Stimulated activated CD4-positive, alpha-beta T cell treated with anti-CD3 and anti-CD28 coated beads, Interleukin-1b, Interleukin-23, amount 100 ng/mL, for 4 hours (primary cell): ENCODE measurements around the gene GBX1.

Source experiments
- DNase-seq, 2 donors: peaks; one replicate each; pipeline ENCODE4 v3.0.0-alpha.2; 2020; ENCODE audit warnings: low read depth in 2 of 2

Gene GBX1

DNA sequence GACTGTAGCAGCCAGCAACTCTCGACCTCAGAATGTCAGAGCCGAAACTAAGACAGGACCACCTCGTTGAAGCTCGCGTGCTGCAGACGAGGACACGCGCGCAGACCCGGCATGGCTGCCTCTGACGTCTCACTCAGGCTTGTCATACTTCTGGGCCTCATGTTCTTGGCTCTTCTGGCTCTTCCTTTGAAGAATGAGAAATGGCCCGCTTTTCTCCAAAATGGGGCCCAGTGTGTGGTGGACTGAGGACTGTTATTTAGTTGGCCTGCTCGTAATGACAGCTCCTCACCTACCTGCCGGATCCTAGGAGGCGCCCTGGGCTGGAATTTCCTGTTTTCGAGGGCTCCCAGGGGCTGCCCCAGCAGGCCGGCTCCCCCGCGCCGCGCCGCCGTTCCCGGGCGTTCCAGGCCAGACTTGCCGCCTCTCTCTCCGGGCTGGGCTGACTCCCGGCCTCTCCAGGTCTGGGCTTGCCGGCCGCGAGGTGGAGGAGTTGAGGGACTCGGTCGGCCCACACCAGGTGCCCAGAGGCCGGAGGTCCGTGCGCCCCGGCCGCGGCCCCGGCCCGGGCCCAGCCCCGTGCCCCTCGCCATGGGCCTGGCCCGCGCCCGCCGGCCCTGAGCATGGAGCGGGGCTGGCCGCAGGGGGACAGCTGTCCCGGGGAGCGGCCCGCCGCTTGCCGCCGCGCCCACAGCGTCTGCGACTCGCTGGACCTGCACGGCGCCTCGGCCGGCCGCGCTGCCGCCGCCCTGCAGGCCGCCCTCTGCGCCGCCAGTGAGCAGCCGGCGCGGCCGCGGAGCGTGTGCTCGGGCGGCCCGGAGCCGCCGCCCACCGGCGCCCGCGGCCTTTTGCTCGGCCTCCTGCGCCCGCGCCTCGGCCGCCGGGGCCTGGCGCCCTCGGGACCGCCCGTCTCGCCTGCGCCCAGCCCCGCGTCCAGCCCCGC is 53.1 kb downstream of the GBX1 start:
- DNase-seq, result no peak

DNA sequence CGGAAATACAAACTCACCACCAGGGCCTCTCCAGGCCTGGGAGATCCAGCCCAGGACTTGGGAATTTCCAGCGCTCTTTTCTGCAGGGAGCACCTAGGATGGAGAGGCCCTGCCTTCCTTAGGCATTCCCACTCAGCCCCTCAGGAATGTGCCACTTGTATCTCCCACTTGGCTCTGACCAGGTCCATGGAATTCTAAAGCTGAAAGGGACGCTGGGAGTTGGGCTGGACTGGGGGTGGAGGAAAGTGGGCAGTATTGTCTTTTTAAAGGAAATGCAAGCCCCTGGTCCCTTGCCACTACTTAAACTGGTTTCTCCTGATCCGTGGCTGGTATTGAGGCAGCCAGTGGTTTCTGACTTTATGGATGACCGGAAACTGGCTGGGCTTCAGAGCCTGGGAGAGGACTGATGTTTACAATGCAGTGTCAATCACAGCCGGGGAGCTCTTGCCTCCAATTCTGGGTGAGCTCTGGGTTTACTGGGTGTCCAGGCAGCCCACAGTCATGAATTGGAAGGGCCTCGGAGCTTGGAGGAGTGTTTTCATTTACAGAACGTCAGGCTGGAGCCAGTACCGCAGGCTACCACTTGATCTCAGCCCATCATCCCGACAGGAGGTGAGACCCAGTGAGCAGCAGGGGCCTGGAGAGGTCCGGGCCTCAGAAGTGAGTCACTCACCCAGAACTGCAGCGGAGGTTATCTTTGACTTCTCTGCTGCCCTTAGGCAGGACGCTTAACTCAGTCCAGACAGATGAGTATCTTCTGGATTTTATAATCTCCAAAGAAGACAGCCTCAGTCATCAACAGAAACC is 53.9 kb downstream of the GBX1 start:
- DNase-seq, result no peak

DNA sequence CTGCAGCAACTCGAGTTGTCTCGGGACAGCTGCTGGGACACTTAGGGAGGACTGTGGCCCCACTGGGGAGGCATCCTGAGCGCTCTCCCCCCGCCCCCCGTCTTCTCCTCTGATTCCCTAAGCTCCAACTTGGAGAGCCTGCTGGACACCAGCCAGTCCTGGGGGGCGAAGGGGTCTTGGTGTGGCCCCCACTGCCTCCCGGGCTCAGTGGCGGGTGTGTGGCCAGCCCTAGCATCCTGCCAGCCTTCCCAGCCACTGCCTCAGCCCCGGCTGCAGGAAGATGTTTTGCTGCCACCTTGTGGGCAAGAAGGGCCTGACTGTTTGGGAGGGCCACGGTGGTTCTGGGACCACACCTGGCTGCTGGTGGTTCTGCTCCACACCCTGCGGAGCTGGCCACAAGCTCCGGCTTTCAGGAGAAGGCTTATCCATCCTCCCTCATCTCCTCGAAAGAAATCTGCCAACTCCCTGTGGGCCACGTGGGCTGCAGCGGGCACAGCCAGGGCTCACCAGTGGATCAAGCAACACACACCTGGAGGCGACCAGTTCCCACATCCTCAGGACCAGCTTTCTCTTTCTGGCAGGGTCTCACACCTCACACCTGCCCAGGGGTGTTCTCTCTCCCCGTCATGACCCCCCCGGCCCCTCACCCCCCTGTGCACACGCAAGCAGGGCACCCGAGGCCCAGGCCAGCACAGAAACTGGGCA is 56.4 kb downstream of the GBX1 start:
- DNase-seq, result peak; percentile 60 to 72

DNA sequence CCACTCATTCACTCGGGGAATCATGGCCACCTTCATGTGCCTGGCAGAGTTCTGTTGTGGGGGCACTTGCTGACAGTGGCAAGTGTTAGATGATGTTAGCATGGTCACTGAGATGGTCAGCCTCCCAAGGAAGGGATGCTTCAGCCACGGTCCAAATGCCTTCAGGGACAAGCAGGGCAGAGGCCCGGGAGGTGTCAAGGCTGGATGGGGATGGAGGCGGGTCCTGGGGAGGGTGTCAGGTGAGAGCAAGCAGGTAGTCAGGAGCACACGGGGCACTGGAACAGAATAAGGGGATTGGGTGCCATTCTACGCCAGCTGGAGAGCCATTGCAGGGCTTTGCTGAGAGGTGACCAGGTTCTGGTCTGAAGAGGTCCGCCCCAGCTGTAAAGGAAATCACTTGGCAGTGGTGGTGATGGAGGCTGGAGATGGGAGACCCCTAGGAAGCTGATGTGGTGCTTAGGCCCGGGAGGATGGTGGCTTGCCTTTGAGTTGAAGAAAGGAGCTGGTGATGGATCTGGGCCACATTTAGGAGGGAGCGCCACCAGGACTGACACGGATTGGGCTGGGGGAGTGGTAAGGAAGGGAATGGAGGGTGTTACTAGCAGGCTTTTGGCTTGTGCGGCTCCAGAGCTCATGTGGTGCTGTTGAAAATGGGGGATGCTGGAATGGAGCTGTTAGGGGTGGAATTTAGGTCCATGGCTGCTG is 57.1 kb downstream of the GBX1 start:
- DNase-seq, result no peak

DNA sequence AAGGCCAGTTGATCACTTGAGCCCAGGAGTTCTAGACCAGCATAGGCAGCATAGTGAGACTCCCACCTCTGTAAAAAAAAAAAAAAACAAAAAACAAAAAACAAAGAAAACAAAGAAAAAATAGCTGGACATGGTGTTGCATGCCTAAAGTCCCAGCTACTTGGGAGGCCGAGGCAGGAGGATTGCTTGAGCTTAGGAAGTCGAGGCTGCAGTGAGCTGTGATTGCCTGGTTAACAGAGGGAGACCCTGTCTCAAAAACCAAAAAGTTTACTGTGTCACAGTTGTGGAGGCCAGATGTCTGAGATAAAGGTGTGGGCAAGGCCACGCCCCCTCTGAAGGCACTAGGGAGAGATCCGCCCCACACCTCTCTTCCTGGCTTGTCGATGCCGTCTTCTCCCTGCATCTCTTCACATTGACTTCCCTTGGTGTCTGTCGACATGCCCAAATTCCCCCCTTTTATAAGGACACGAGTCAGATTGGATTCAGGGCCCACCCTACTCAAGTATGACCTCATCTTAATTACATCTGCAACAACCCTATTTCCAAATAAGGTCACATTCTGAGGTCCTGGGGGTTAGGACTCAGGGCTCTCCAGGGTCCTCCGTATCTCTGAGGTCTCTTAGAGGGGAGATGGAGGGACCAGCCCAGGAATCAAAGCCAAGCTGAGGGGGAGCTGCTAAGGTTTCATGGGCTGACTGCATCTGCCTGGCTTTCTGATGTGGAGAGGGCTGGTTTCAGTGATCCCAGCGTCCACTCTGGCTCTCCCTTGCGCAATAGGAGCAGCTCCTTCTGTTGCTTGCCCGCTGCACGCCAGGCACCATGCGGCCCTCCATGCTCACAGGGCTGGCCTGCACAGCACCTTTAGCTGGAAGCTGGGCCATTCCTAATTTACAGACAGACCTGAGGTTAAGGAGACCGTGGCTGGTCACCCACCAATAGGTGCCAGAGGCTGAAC is 58.1 kb downstream of the GBX1 start:
- no peak for DNase-seq

DNA sequence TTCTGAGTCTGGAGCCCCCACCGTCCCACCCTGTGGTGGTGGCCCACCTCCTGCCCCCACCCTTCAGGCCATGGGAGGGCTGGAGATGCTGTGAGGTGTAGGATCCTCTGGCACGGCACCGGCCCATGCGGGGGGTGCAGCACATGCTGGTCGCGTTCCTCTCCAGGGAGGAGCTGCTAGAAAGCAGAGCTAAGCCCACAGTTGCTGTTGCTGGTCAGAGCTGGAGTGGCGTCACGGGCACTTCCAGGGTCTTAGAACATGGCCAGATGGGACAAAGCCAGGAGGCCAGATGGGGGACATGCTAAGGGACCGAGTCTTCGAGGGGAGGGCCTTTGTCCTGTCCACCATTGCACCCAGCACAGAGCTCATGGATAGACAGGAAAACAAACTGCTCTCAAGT is 59.6 kb downstream of the GBX1 start:
- DNase-seq, result no peak

DNA sequence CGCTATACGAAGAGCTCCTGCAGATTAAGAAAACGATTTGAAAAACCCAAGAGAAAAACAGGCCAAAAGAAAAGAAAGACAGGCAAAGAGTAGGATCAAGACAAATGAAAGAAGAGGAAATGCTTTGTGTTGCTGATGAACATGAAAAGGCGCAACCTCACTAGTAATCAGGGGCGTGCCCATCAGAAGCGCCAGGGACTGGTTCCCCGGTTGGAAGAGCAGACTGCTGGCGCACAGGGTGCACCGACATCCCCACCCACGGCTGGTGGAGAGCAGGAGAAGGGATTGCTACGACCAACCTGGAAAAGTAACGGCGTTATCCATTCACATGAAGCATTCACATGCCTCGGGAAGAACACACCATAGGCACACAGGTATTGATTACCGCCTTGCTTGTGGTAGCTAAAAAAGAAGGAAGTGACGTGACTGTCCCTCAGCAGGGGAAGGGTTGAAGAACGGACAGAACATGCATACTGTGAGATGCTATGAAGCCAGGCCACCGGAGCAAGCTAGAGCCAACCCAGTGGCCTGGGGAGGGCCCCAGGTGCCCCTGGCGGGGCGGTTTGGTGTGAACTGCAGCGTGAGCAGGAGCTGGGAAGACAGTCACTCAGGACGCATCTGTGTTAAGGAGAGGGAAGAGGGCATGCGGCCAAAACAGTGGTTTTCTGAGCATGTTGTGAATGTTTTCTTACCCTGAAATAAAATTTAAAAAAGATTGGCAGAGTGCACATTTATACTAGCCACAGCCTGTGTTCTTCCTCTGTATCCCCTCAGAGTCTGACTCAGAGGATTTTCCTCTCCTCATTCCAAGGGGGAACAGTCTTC is 62.9 kb downstream of the GBX1 start:
- no peak for DNase-seq

DNA sequence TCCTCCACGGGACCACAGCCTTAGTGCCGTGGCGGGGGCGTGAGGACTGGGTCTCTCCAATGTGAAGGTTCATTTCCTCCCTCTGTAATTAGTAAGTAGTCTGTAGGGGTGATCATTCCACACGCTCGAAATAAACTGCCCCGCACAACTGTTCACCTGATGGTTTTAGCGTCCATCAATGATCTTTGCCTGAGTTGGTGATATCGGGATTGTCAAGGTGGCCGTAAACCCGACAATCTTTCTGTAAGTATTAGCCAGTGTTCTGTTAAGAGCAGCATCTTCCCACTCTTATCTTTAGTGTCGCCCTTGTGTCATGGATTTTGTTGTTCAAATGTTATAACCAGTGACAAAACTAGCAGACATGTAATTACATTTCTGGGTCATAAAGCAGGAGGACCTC is 63.5 kb downstream of the GBX1 start:
- DNase-seq, result no peak

DNA sequence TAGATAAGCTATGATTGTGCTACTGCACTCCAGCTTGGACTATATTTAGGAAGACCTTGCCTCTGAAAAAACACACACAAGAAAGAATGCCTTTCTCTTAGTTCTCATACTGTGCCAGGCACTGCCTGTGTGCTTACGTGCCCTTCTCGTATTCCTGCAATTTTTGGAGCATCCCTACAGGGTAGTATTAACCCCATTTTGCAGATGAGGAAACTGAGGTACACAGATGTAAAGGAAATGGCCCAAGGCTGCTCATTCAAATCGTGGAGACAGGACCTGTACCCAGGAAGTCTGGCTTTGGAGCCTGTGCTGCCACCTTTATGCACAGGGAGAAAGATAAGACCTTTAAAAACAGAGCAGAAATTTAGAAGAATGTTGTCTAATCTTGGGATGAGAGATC is 64.5 kb downstream of the GBX1 start:
- DNase-seq, result no peak

DNA sequence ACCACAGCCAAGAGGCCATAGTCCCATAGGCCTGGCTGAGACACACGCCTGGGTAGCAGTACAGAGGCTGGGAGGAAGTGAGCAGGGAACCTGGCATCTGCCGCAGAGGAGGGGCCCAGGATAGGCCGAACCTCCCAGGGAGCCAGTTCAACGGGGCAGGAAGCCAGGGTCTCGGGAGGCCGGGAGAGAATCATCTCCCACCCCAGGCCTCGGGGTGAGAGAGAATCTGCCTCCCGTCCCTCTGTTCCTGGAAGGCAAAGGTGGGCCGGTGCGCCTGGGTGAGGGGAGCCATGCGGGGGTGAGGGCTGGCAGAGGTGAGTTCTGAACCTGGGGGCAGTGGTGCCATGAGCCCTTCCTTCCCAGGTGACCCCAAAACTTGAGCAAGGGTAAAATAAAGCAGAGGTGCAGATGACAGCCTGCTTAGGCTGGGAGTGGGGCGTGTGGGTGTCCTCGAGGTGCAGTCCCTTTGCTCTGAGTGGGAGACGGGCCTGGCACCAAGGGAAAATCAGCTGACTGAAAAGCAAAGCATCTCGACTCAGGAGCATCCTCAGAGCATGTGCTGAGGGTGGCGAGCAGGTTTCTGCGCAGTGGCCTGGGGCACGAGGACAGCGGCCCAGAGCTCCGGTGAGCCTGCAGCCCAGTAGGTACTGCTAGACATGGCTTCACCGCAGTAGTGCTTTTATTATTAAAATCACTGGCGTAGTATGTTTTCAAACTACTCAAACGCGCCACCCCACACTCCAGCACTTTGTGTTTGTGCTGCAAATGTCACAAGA is 65.7 kb downstream of the GBX1 start:
- DNase-seq, result no peak

DNA sequence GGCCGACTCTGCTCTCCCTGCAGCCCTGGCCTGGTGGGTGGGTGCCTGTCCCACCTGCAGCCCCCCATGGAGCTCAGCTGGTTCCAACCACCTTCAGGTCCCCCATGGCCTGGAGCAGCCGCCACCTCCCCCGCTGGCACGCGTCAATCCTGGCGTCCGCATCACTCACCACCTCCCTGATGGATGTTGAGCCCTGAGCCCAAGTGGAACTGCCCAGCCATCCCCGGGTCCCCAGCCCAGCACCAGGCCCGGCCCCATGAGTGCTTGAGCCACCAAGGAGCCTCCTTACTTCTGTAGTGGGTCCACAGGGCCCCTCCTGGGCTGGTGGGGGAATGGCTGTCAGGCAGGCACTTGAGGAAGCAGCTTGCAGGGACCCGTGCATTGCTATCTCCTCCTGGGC is 66.6 kb downstream of the GBX1 start:
- DNase-seq, result no peak

DNA sequence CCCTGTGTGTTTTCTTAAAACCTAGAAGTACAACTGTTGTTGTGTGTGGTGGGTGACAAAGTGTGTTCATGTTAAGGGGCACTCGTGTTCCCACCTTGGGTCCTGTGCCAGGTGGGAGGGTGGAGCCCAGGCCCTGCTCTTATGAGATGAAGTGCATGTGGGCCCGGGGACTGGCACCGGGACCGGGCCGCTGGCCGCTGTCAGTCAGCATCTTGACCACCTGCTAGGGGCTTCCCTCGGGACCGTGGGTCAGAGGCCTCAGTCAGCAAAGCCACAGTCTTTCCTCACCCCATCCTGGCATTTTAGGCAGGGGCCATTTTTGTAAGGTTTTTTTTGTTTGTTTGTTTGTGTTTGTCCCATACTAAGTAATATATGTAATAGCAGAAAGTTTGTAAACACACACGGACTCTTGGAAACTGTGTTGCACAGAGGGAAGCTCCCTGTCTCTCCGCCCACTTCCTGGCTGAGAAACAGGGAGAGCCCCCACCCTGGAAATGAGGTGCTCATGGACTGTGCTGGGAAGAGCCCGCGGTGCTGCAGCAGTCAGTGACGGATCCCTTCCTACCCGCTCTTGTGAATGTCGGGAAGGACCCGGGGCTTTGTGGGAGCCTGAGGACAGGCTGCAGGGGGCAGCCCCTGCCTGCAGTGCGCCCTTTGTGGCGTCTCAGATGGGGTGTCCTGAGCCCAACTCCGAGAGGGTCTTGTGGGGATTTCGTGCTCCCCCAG is 67.8 kb downstream of the GBX1 start:
- no peak for DNase-seq
